Endodermal cell (in vitro differentiated cells): Measurements from ENCODE around the gene KCNIP4. TPM values are rescaled to one million over a fixed set of nuclear protein-coding genes. Genes with fewer than 3 reads are reported as not detected.

ENCODE experiments used
- DNase-seq: peaks from one replicate; pipeline ENCODE4 v3.0.0-alpha.2; 2017
- H3K27ac ChIP-seq: 2 replicates; pipeline ENCODE4 v1.5.1; 2013; ENCODE audit warnings: mild to moderate bottlenecking, low read depth, low read length, moderate library complexity
- H3K27me3 ChIP-seq: 2 replicates; pipeline ENCODE4 v1.6.1; 2013; ENCODE audit warnings: mild to moderate bottlenecking, low read length, moderate library complexity; ENCODE audit not compliant: insufficient read depth, control insufficient read depth, poor library complexity, severe bottlenecking
- H3K36me3 ChIP-seq: 2 replicates; pipeline ENCODE4 v1.7.0; 2013; ENCODE audit warnings: mild to moderate bottlenecking, low read length, moderate library complexity; ENCODE audit not compliant: control insufficient read depth, insufficient read depth
- H3K4me1 ChIP-seq: one replicate; pipeline ENCODE4 v1.7.0; 2013; ENCODE audit warnings: low read length; ENCODE audit not compliant: control insufficient read depth, insufficient read depth
- H3K4me3 ChIP-seq: 2 replicates; pipeline ENCODE4 v1.5.1; 2013; ENCODE audit warnings: mild to moderate bottlenecking, low read length, moderate library complexity
- H3K9ac ChIP-seq: 2 replicates; pipeline ENCODE4 v1.6.1; 2013; ENCODE audit warnings: mild to moderate bottlenecking, low read length, moderate library complexity; ENCODE audit not compliant: poor library complexity, severe bottlenecking; ENCODE audit errors: extremely low read depth
- H3K9me3 ChIP-seq: 2 replicates; pipeline ENCODE4 v1.6.1; 2013; ENCODE audit warnings: mild to moderate bottlenecking, low read length, moderate library complexity; ENCODE audit not compliant: control insufficient read depth
- H3K27ac Mint-ChIP-seq: 2 replicates; pipeline ENCODE4 v1.8.0; 2020; ENCODE audit warnings: mixed read lengths
- H3K27me3 Mint-ChIP-seq: 2 replicates; pipeline ENCODE4 v1.8.0; 2021; ENCODE audit warnings: mild to moderate bottlenecking, mixed read lengths; ENCODE audit not compliant: insufficient read depth
- H3K36me3 Mint-ChIP-seq: 2 replicates; pipeline ENCODE4 v1.8.0; 2020; ENCODE audit warnings: low read depth, mixed read lengths
- H3K4me1 Mint-ChIP-seq: 2 replicates; pipeline ENCODE4 v1.8.0; 2020; ENCODE audit warnings: mixed read lengths
- H3K4me3 Mint-ChIP-seq: 2 replicates; pipeline ENCODE4 v1.8.0; 2020; ENCODE audit warnings: mild to moderate bottlenecking, moderate library complexity, mixed read lengths
- H3K9me3 Mint-ChIP-seq: 2 replicates; pipeline ENCODE4 v1.8.0; 2020; ENCODE audit warnings: mild to moderate bottlenecking, mixed read lengths
- CTCF ChIP-seq: fragments of 200-600 bp; sonication (generic); conservative IDR thresholded peaks from 2 replicates; pipeline ENCODE4 v1.5.0; 2021; ENCODE audit warnings: antibody characterized with exemption, mild to moderate bottlenecking
- WGBS, 2 experiments: methylation state at CpG; one replicate each; pipeline versions ENCODE4 v1.1.5 to v1.1.7; 2013; ENCODE audit warnings: missing lambda C conversion rate in 2 of 2, mixed read lengths in 1 of 2; ENCODE audit not compliant: insufficient coverage in 1 of 2, insufficient read length in 1 of 2; 5-methylcytosine and 5-hydroxymethylcytosine counted together
- total RNA-seq, 2 donors: library from RNA; stranded (reverse); fragmentation: NEBNext Ultra II Directional in 1 of 2; extraction: Animal tissue kit (Norgen Biotek cat#: 25700) in 1 of 2; gene quantifications; 2 replicates in 1 of 2; 3 replicates in 1 of 2; pipeline ENCODE4 v1.2.1, GENCODE V29; 2021

KCNIP4 gene
- total RNA-seq, 2 donors from 2014 or later = not detected

- H3K9me3 Mint-ChIP-seq = peaks cover 8% of the 10 kb centered on the region
- Histone ChIP-seq H3K4me1 (no peaks in the 10 kb centered on the region), H3K27me3 (no peaks in the 10 kb centered on the region), H3K36me3 (no peaks in the 10 kb centered on the region), H3K9me3 (peaks cover 17% of the 10 kb centered on the region), H3K4me3 (no peak overlapping the region), H3K27ac (no peak overlapping the region), H3K9ac (no peak overlapping the region)
- H3K4me1 Mint-ChIP-seq = peaks cover 8% of the 10 kb centered on the region
- no peak for DNase-seq
- H3K27me3 Mint-ChIP-seq = no peaks in the 10 kb centered on the region
- H3K4me3 Mint-ChIP-seq = no peak overlapping the region
- H3K36me3 Mint-ChIP-seq = no peaks in the 10 kb centered on the region
- no peak for TF ChIP-seq CTCF
- WGBS, 2 experiments = 65 to 70% methylated on average over 2 of the region's 3 CpGs
- H3K27ac Mint-ChIP-seq = no peak overlapping the region
These were observed 830.3 kb downstream of the KCNIP4 start for GRCh38 chr4:21118301-21118700.

GRCh38 chr4:21117541-21118180 is 830.9 kb downstream of the KCNIP4 start:
- H3K4me1 Mint-ChIP-seq = peaks cover 8% of the 10 kb centered on the region
- no peak overlapping the region for H3K27ac Mint-ChIP-seq
- peaks cover 8% of the 10 kb centered on the region for H3K9me3 Mint-ChIP-seq
- Histone ChIP-seq H3K27me3 (no peaks in the 10 kb centered on the region), H3K4me3 (no peak overlapping the region), H3K9ac (no peak overlapping the region), H3K9me3 (peaks cover 17% of the 10 kb centered on the region), H3K27ac (no peak overlapping the region), H3K4me1 (no peaks in the 10 kb centered on the region), H3K36me3 (no peaks in the 10 kb centered on the region)
- no peaks in the 10 kb centered on the region for H3K36me3 Mint-ChIP-seq
- no peak for TF ChIP-seq CTCF
- H3K27me3 Mint-ChIP-seq = no peaks in the 10 kb centered on the region
- DNase-seq = no peak
- 94 to 98% methylated on average over 5 to 7 of the region's 7 CpGs for WGBS, 2 experiments
- H3K4me3 Mint-ChIP-seq = no peak overlapping the region

DNA sequence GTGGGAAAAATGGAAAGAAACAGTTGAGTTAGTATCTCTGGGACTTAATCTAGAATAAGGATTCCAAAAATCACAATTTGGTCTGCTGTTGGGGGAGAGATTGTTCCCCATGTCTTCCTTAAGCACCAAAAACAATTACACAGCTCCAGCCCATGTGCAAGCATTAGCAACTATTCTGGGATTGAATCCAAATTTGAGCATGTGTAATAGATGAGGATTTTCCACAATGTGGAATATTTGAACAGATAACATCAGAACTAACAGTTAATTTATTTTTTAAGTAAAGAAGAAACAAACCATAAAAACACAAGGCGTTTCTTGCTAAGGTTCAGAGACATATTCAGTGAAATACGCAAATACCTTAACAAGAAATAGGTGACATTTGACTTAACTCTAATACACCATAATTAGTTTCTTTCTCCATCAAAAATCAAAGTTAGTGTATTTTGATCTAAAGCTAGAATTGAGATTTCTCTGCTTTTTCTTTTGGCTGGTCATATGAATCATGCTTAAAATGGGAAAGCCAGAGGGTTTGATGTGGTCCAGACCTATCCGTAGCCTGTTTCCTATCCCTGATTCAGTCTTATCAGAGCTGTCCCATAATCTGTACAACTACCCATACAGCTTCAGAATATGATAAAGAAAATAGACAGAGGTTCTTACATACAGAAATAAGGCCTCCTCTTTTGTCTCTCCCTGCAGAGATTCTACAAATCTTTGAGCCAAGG is 834.9 kb downstream of the KCNIP4 start:
- Histone ChIP-seq H3K27ac (no peak overlapping the region), H3K27me3 (no peaks in the 10 kb centered on the region), H3K36me3 (no peaks in the 10 kb centered on the region), H3K4me1 (no peaks in the 10 kb centered on the region), H3K4me3 (no peak overlapping the region), H3K9me3 (peaks cover 8% of the 10 kb centered on the region), H3K9ac (no peak overlapping the region)
- Mint-ChIP-seq H3K27ac (no peak overlapping the region), H3K9me3 (peaks cover 14% of the 10 kb centered on the region), H3K4me1 (peaks cover 8% of the 10 kb centered on the region), H3K4me3 (no peak overlapping the region), H3K27me3 (no peaks in the 10 kb centered on the region), H3K36me3 (no peaks in the 10 kb centered on the region)
- no peak for TF ChIP-seq CTCF
- 88% methylated on average over 3 of the region's 3 CpGs; no CpG with 5 or more reads in 1 of the 2 experiments for WGBS, 2 experiments
- DNase-seq = no peak
